ENCODE measurements around the gene PGBD4.

DNA sequence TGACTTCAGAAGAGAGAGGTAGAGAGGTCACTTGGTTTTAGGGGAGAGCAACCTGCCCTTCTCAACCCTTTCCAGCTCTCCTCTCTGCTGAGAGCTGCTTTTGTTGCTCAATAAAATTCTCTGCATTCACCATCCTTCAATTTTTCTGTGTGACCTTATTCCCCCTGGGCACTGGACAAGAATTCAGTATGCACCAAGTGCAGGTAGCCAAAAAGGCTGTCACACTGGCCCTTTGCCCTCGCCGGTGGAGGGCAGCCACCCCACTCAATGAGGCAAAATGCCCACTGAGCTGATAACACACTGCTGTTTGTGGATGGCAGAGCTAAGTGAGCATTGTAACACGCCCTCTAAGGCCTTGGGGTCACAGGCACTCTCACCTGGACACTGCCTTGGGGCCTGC, 12.9 kb downstream of the PGBD4 start:
- TF ChIP-seq, protein P1, sequence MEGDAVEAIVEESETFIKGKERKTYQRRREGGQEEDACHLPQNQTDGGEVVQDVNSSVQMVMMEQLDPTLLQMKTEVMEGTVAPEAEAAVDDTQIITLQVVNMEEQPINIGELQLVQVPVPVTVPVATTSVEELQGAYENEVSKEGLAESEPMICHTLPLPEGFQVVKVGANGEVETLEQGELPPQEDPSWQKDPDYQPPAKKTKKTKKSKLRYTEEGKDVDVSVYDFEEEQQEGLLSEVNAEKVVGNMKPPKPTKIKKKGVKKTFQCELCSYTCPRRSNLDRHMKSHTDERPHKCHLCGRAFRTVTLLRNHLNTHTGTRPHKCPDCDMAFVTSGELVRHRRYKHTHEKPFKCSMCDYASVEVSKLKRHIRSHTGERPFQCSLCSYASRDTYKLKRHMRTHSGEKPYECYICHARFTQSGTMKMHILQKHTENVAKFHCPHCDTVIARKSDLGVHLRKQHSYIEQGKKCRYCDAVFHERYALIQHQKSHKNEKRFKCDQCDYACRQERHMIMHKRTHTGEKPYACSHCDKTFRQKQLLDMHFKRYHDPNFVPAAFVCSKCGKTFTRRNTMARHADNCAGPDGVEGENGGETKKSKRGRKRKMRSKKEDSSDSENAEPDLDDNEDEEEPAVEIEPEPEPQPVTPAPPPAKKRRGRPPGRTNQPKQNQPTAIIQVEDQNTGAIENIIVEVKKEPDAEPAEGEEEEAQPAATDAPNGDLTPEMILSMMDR (conservative IDR thresholded peaks at IDR 0.05; ENCODE audit: low read length) = no peak
- no peak for TF ChIP-seq EZH2phosphoT487 (IDR thresholded peaks at IDR 0.05; ENCODE audit: borderline replicate concordance, low read depth, low read length)
